Panc1 (cell line): ENCODE results near the gene DBNDD2. TPM values are rescaled to one million over a fixed set of nuclear protein-coding genes. Genes with fewer than 3 reads are reported as not detected.

ENCODE experiments used
- ATAC-seq: fragments of 200-7000 bp; cut with Tn5 transposase; 2 replicates; pipeline ENCODE4 v1.9.1; 2020; ENCODE audit warnings: mild to moderate bottlenecking, moderate library complexity
- BruUV-seq: library from RNA; stranded (reverse); fragments of 400-500 nt; replicated peaks from 2 replicates; lab custom pipeline; 2021; lab: Mats Ljungman, UMichigan
- CTCF ChIA-PET: fragments of 300-600 bp; sonication (Branson Sonifier 250); formaldehyde crosslinking; loops from one replicate; lab custom pipeline; 2022; ENCODE audit warnings: antibody characterized with exemption; lab: Charles Lee
- POLR2A ChIA-PET: fragments of 300-600 bp; sonication (Branson Sonifier 250); formaldehyde crosslinking; loops from one replicate; lab custom pipeline; 2022; ENCODE audit warnings: antibody characterized with exemption; lab: Charles Lee
- DNase-seq: peaks from one replicate; pipeline ENCODE4 v3.0.0-alpha.2; 2010; ENCODE audit warnings: low read depth, low spot score
- H3K27ac ChIP-seq: 2 replicates; pipeline ENCODE4 v1.5.1; 2011; ENCODE audit warnings: mild to moderate bottlenecking, low read length, inconsistent platforms
- H3K27me3 ChIP-seq: fragments of 200-500 bp; sonication (Bioruptor generic); 2 replicates; pipeline ENCODE4 v1.6.0; 2014; ENCODE audit warnings: low read length, inconsistent platforms; ENCODE audit not compliant: control insufficient read depth, insufficient read depth
- H3K36me3 ChIP-seq: fragments of 200-500 bp; sonication (Bioruptor generic); 2 replicates; pipeline ENCODE4 v1.5.1; 2014; ENCODE audit warnings: inconsistent platforms, mild to moderate bottlenecking, low read length, moderate library complexity; ENCODE audit not compliant: control insufficient read depth, insufficient read depth
- H3K4me1 ChIP-seq: 2 replicates; pipeline ENCODE4 v1.5.1; 2011; ENCODE audit warnings: inconsistent platforms, mild to moderate bottlenecking, low read length, moderate library complexity; ENCODE audit not compliant: control insufficient read depth, insufficient read depth
- H3K4me3 ChIP-seq, 2 experiments: 2 replicates each; pipeline ENCODE4 v1.5.1; 2011 to 2012; ENCODE audit warnings: low read depth in 2 of 2, low read length in 2 of 2, mild to moderate bottlenecking in 2 of 2, inconsistent platforms in 1 of 2, moderate library complexity in 1 of 2
- H3K9me3 ChIP-seq: fragments of 200-500 bp; sonication (Bioruptor generic); 2 replicates; pipeline ENCODE4 v1.5.1; 2014; ENCODE audit warnings: low read depth, mild to moderate bottlenecking, inconsistent platforms, low read length, moderate library complexity; ENCODE audit not compliant: control insufficient read depth, insufficient read depth
- CTCF ChIP-seq: fragments of 450-650 bp; IDR thresholded peaks from 2 replicates; pipeline ENCODE4 v1.5.1; 2017; ENCODE audit warnings: mild to moderate bottlenecking
- POLR2AphosphoS5 ChIP-seq: IDR thresholded peaks from 2 replicates; pipeline ENCODE4 v1.6.1; 2012; ENCODE audit warnings: mild to moderate bottlenecking, low read depth, low read length, moderate library complexity
- SIN3A ChIP-seq: IDR thresholded peaks from 2 replicates; pipeline ENCODE4 v1.6.1; 2012; ENCODE audit warnings: low read depth, mild to moderate bottlenecking, low read length, moderate library complexity, borderline replicate concordance; ENCODE audit not compliant: insufficient read depth
- TCF7L2 ChIP-seq: IDR thresholded peaks from 2 replicates; pipeline ENCODE4 v1.6.1; 2011; ENCODE audit warnings: mild to moderate bottlenecking, low read depth, low read length, inconsistent platforms
- in situ Hi-C: cut with HindIII; loops from 2 replicates; pipeline ENCODE4 v1.10.0; 2016; ENCODE audit warnings: low sequenced_read_pairs, low pct_unique_long_range_greater_than_20kb
- intact Hi-C: fragments of 100-400 bp; cut with micrococcal nuclease; formaldehyde crosslinking; loops from one replicate; pipeline ENCODE4 v1.10.0; 2022; ENCODE audit not compliant: unreplicated experiment
- total RNA-seq: library from RNA; stranded (reverse); gene quantifications from one replicate; pipeline ENCODE4 v1.2.1, GENCODE V29; 2021; ENCODE audit not compliant: unreplicated experiment
- TF ChIP-seq, protein P1 (sequence below), 2 experiments: IDR thresholded peaks; 2 replicates each; pipeline ENCODE4 v1.6.1; 2011 to 2012; ENCODE audit warnings: low read depth in 2 of 2, control low read depth in 1 of 2, low read length in 1 of 2, mild to moderate bottlenecking in 1 of 2, moderate library complexity in 1 of 2; ENCODE audit not compliant: insufficient read depth in 1 of 2

DBNDD2 gene
- total RNA-seq, 1 experiment from 2014 or later, result 55.4 TPM

- Histone ChIP-seq H3K27ac (peak overlapping the region; percentile 81), H3K4me3 (peak overlapping the region; percentile 96 to 98), H3K9me3 (no peaks in the 10 kb centered on the region), H3K36me3 (peaks cover 5% of the 10 kb centered on the region), H3K4me1 (peaks cover 35% of the 10 kb centered on the region), H3K27me3 (no peaks in the 10 kb centered on the region)
- intact Hi-C loops, result no loop called here
- ChIA-PET POLR2A (no interaction called here), CTCF (no interaction called here)
- BruUV-seq, result TSS peak; percentile 75
- DNase-seq (no peak), ATAC-seq (no peak)
- in situ Hi-C loops, result no loop called here
- TF ChIP-seq CTCF, result no peak
- no peak for TF ChIP-seq TCF7L2
- no peak for TF ChIP-seq POLR2AphosphoS5
- no peak for TF ChIP-seq SIN3A
- TF ChIP-seq, protein P1, sequence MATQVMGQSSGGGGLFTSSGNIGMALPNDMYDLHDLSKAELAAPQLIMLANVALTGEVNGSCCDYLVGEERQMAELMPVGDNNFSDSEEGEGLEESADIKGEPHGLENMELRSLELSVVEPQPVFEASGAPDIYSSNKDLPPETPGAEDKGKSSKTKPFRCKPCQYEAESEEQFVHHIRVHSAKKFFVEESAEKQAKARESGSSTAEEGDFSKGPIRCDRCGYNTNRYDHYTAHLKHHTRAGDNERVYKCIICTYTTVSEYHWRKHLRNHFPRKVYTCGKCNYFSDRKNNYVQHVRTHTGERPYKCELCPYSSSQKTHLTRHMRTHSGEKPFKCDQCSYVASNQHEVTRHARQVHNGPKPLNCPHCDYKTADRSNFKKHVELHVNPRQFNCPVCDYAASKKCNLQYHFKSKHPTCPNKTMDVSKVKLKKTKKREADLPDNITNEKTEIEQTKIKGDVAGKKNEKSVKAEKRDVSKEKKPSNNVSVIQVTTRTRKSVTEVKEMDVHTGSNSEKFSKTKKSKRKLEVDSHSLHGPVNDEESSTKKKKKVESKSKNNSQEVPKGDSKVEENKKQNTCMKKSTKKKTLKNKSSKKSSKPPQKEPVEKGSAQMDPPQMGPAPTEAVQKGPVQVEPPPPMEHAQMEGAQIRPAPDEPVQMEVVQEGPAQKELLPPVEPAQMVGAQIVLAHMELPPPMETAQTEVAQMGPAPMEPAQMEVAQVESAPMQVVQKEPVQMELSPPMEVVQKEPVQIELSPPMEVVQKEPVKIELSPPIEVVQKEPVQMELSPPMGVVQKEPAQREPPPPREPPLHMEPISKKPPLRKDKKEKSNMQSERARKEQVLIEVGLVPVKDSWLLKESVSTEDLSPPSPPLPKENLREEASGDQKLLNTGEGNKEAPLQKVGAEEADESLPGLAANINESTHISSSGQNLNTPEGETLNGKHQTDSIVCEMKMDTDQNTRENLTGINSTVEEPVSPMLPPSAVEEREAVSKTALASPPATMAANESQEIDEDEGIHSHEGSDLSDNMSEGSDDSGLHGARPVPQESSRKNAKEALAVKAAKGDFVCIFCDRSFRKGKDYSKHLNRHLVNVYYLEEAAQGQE (IDR thresholded peaks at IDR 0.05; ENCODE audit: insufficient read depth in 1 of 2, low read depth in 2 of 2, low read length in 1 of 2), result no peak
Measured at GRCh38 chr20:45416917-45417316, 8.8 kb downstream of the DBNDD2 start.

GRCh38 chr20:45419188-45420091 lies 11.4 kb downstream of the DBNDD2 start:
- ATAC-seq (peak; percentile 80), DNase-seq (peak; percentile 97)
- H3K4me3 ChIP-seq, result no peak overlapping the region; a peak in 1 of 4 replicates
- H3K4me1 ChIP-seq, result peaks cover 35% of the 10 kb centered on the region
- H3K27ac ChIP-seq, result peak overlapping the region; percentile 40; the same call in 1 of the 2 replicates
- TF ChIP-seq CTCF, result no peak
- TF ChIP-seq, protein P1 (IDR thresholded peaks at IDR 0.05; ENCODE audit: insufficient read depth in 1 of 2, low read depth in 2 of 2, low read length in 1 of 2), result no peak
- intact Hi-C loops (no loop called here), in situ Hi-C loops (no loop called here)
- ChIA-PET CTCF (interaction anchor here (0.6 to 1.4 kb wide), 2 partner anchors 17 to 27 kb away, joined by 3 to 4 read pairs; no protein-coding TSS in a partner anchor), POLR2A (interaction anchor here (0.5 kb wide), 1 partner anchor 70 kb away, joined by 3 read pairs; no protein-coding TSS in a partner anchor)
- H3K27me3 ChIP-seq, result no peaks in the 10 kb centered on the region
- H3K9me3 ChIP-seq, result no peaks in the 10 kb centered on the region
- BruUV-seq, result no TSS peak
- peaks cover 12% of the 10 kb centered on the region for H3K36me3 ChIP-seq
